GM10847 (cell line): ENCODE results near the gene STAT5B.

Experiments
- POLR2A ChIP-seq: IDR thresholded peaks from 2 replicates; pipeline ENCODE4 v1.6.1; 2011; ENCODE audit not compliant: insufficient read length; ENCODE audit errors: extremely low read depth

The STAT5B gene

GRCh38 chr17:42275527-42276358, 448 bp downstream of the STAT5B start:
- TF ChIP-seq POLR2A: no peak

- TF ChIP-seq POLR2A: no peak
These were observed 1.2 kb downstream of the STAT5B start for GRCh38 chr17:42274812-42275526.

GRCh38 chr17:42274253-42274542, 2.0 kb downstream of the STAT5B start:
- TF ChIP-seq POLR2A: no peak

GRCh38 chr17:42273474-42274252, 2.5 kb downstream of the STAT5B start:
- no peak for TF ChIP-seq POLR2A

GRCh38 chr17:42272162-42272907, 3.9 kb downstream of the STAT5B start:
- no peak for TF ChIP-seq POLR2A

GRCh38 chr17:42271779-42272035, 4.5 kb downstream of the STAT5B start:
- TF ChIP-seq POLR2A: no peak

- TF ChIP-seq POLR2A: no peak
These were observed 5.0 kb downstream of the STAT5B start for GRCh38 chr17:42271006-42271778.

GRCh38 chr17:42270596-42270995, 5.6 kb downstream of the STAT5B start:
- TF ChIP-seq POLR2A: no peak

GRCh38 chr17:42270170-42270535, 6.0 kb downstream of the STAT5B start:
- no peak for TF ChIP-seq POLR2A

GRCh38 chr17:42268236-42268635, 8.0 kb downstream of the STAT5B start:
- TF ChIP-seq POLR2A: no peak

- no peak for TF ChIP-seq POLR2A
These were observed 9.0 kb downstream of the STAT5B start for GRCh38 chr17:42266918-42267766.

GRCh38 chr17:42266462-42266861, 9.7 kb downstream of the STAT5B start:
- TF ChIP-seq POLR2A: no peak

- TF ChIP-seq POLR2A: no peak
These were observed 15.9 kb downstream of the STAT5B start for GRCh38 chr17:42260318-42260717.

GRCh38 chr17:42255445-42255844, 20.7 kb downstream of the STAT5B start:
- no peak for TF ChIP-seq POLR2A
